ENCODE data around the gene ARMH4.

The ARMH4 gene

DNA sequence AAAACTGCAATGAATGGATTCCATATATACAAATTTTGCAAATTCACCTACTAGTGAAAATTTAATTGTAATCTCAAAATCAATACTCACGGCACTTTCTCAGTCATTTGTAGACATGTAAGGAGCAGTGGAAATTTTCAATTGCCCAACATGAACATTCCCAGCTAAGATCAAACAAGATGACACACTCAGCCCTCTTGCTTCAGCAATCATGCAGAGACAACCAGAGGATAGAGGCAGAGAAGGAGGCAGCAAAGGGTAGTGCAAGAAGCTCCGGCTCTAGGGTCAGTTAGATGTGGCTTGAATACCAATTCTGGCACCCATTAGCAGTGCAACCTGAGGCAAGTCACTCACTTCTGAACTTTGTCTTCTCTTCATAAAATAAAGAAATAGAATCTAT, 194.6 kb downstream of the ARMH4 start:
- no peak for DNase-seq
